ENCODE results near the gene NCKAP5. TPM values are rescaled to one million over a fixed set of nuclear protein-coding genes. Genes with fewer than 3 reads are reported as not detected.

Gene NCKAP5
- total and polyA plus RNA-seq, 9 of the 15 experiments (the other 6 are each of a cell fraction or from before 2014, with no cell fraction given) = not detected

DNA sequence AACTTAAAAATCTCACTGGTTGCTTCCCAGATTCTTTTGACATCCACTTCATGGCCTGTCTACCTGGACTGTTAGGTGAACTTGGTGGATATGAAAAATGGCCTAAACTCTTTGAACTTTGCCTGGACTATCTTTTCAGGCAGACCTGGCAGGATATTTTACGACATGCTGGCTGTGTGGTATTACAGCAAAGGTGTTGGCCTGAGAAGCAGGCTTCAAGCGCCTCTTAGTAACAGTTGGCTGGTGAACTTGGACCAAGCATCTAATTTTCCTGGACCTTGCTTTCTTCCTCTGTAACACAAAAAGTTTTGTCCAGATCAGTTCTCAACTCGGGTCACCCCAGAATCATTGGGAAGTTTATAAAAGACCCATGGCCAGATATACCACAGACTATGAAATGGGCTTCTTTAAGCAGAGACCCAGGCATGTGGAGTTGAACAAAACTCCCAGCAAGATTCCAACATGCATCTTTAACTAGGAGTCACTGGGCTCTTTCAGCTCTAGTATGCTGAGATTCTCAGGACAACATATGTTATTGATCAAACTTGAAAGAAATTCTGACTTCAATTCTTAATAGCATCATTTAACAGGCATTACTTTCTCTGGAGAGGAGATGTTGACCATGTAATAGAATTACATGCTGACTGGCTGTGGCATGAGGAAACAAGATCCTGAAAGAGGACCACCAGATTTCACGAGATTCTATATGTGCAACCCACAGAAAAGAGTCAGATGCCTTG is 902.7 kb downstream of the NCKAP5 start (continued):
- TF ChIP-seq SAP30 (IDR thresholded peaks at IDR 0.05; ENCODE audit: borderline replicate concordance, insufficient read depth, low read depth, low read length, poor library complexity, severe bottlenecking) (no peak), MYNN (IDR thresholded peaks at IDR 0.05) (no peak), MYNN (CRISPR knock-in tag; IDR thresholded peaks at IDR 0.05) (no peak)
- TF ChIP-seq, protein P1, sequence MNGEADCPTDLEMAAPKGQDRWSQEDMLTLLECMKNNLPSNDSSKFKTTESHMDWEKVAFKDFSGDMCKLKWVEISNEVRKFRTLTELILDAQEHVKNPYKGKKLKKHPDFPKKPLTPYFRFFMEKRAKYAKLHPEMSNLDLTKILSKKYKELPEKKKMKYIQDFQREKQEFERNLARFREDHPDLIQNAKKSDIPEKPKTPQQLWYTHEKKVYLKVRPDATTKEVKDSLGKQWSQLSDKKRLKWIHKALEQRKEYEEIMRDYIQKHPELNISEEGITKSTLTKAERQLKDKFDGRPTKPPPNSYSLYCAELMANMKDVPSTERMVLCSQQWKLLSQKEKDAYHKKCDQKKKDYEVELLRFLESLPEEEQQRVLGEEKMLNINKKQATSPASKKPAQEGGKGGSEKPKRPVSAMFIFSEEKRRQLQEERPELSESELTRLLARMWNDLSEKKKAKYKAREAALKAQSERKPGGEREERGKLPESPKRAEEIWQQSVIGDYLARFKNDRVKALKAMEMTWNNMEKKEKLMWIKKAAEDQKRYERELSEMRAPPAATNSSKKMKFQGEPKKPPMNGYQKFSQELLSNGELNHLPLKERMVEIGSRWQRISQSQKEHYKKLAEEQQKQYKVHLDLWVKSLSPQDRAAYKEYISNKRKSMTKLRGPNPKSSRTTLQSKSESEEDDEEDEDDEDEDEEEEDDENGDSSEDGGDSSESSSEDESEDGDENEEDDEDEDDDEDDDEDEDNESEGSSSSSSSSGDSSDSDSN (IDR thresholded peaks at IDR 0.05; ENCODE audit: borderline replicate concordance in 1 of 2, low read depth in 2 of 2, low read length in 2 of 2) = no peak

DNA sequence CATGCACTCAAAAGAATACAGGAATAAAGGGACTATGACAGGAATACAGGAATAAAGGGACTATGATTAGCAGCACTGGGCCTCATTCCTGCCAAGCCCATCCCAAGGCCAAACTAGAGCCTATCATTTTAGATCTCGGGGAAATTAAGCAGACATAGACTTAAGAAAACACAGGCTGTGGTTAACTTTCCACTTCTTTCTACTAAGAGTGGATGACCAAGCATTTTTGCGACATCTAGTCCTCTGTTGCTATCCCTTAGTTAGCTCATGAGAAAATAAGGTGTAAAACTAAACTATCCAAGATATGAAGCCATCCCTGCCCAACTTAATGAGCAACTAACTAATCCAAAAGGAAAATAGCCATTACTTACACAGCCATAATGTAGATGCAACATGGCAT is 904.2 kb downstream of the NCKAP5 start:
- Histone ChIP-seq H3K4me3 (no peak overlapping the region), H3K4me1 (replicated peaks in 1 of 2; ENCODE audit: control insufficient read depth in 2 of 2, insufficient read depth in 2 of 2, low read length in 2 of 2) (no peaks in the 10 kb centered on the region), H3K4me2 (ENCODE audit: insufficient read depth, low read length) (no peak overlapping the region), H3K27ac (ENCODE audit: extremely low read depth, low read depth, low read length) (no peak overlapping the region), H3K27me3 (ENCODE audit: control insufficient read depth in 2 of 2, insufficient read depth in 2 of 2, low read length in 2 of 2) (peaks cover 0 to 1% of the 10 kb centered on the region in 2 experiments; a peak in 2 of 5 replicates), H2AFZ (ENCODE audit: low read depth, low read length) (no peak overlapping the region), H3K36me3 (ENCODE audit: control insufficient read depth, insufficient read depth, low read length) (no peaks in the 10 kb centered on the region), H3K9me3 (replicated peaks; ENCODE audit: control insufficient read depth, insufficient read depth, low read depth, low read length) (no peaks in the 10 kb centered on the region), H4K20me1 (replicated peaks; ENCODE audit: control insufficient read depth, insufficient read depth, low read length) (no peaks in the 10 kb centered on the region), H3K9ac (ENCODE audit: insufficient read depth in 1 of 2, low read depth in 2 of 2, low read length in 2 of 2) (no peak overlapping the region), H3K9me1 (ENCODE audit: control insufficient read depth, insufficient read depth, low read length) (no peaks in the 10 kb centered on the region), H3K79me2 (ENCODE audit: control insufficient read depth, insufficient read depth, low read length) (no peaks in the 10 kb centered on the region)
- DNase-seq (ENCODE audit: extremely low read depth in 1 of 4, low spot score in 3 of 4) (no peak), FAIRE-seq (no peak), ATAC-seq (no peak)
- in situ Hi-C loops (cut with MboI) = no loop called here
- CTCF ChIA-PET (ENCODE audit: low intra/inter-chr PET ratio) = no interaction called here
- TF ChIP-seq MAFG (tag; conservative IDR thresholded peaks at IDR 0.05) = 0 out of 2 replicates have a peak, but pooled peaks have one; percentile 5
- peak; percentile 29; the same call in 1 of the 2 replicates for TF ChIP-seq NFE2 (IDR thresholded peaks at IDR 0.05; ENCODE audit: low read depth)
- TF ChIP-seq, protein P2, sequence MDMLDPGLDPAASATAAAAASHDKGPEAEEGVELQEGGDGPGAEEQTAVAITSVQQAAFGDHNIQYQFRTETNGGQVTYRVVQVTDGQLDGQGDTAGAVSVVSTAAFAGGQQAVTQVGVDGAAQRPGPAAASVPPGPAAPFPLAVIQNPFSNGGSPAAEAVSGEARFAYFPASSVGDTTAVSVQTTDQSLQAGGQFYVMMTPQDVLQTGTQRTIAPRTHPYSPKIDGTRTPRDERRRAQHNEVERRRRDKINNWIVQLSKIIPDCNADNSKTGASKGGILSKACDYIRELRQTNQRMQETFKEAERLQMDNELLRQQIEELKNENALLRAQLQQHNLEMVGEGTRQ (CRISPR knock-in tag; IDR thresholded peaks at IDR 0.05) = no peak
- TF ChIP-seq ZNF324 (CRISPR knock-in tag; IDR thresholded peaks at IDR 0.05) = no peak
- no TSS peak for BruUV-seq (replicated peaks)
- intact Hi-C loops (cut with micrococcal nuclease) = no loop called here
- WGBS (ENCODE audit: insufficient coverage, low coverage, missing lambda C conversion rate) = 0% methylated on average over 2 of the region's 2 CpGs
- POLR2A ChIA-PET = interaction anchor here (0.8 kb wide), 1 partner anchor 13 kb away, joined by 4 read pairs; no protein-coding TSS in a partner anchor

Measured in K562 (cell line).